Measurements from ENCODE around the gene ODF2.

DNA sequence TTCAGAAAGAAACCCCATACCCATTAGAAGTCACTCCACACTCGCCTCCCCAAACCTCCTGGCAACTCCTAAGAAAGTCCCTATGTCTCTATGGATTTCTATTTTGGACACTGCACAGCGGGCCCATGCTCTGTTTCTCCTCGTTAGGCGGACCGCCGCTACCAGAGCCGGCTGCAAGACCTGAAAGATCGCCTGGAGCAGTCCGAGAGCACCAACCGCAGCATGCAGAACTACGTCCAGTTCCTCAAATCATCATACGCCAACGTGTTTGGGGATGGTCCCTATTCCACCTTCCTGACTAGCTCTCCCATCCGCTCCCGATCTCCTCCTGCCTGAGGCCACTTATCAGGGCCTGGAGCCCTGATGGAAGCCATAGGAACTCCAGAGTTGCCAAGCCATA, 44.1 kb downstream of the ODF2 start:
- TF ChIP-seq ZNF302 (CRISPR knock-in tag; IDR thresholded peaks at IDR 0.05) (no peak), POLR2A (IDR thresholded peaks at IDR 0.05; ENCODE audit: low read length) (no peak), SMC3 (IDR thresholded peaks at IDR 0.05) (no peak), RAD21 (conservative IDR thresholded peaks at IDR 0.05 in 1 of 2, IDR thresholded peaks at IDR 0.05 in 1 of 2) (no peak), JUNB (IDR thresholded peaks at IDR 0.05) (no peak), ESRRA (IDR thresholded peaks at IDR 0.05; ENCODE audit: borderline replicate concordance, low read length) (no peak), FOSB (CRISPR knock-in tag; IDR thresholded peaks at IDR 0.05) (no peak)
- TF ChIP-seq, protein P1, sequence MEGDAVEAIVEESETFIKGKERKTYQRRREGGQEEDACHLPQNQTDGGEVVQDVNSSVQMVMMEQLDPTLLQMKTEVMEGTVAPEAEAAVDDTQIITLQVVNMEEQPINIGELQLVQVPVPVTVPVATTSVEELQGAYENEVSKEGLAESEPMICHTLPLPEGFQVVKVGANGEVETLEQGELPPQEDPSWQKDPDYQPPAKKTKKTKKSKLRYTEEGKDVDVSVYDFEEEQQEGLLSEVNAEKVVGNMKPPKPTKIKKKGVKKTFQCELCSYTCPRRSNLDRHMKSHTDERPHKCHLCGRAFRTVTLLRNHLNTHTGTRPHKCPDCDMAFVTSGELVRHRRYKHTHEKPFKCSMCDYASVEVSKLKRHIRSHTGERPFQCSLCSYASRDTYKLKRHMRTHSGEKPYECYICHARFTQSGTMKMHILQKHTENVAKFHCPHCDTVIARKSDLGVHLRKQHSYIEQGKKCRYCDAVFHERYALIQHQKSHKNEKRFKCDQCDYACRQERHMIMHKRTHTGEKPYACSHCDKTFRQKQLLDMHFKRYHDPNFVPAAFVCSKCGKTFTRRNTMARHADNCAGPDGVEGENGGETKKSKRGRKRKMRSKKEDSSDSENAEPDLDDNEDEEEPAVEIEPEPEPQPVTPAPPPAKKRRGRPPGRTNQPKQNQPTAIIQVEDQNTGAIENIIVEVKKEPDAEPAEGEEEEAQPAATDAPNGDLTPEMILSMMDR (IDR thresholded peaks at IDR 0.05): no peak
